K562 (cell line): ENCODE measurements around the gene PLXNA2. TPM values are rescaled to one million over a fixed set of nuclear protein-coding genes. Genes with fewer than 3 reads are reported as not detected.

Experiments used
- ATAC-seq: fragments of 200-7000 bp; cut with Tn5 transposase; 3 replicates; pipeline ENCODE4 v1.9.1; 2020; ENCODE audit warnings: moderate library complexity
- BruUV-seq: library from RNA; stranded (reverse); fragments of 400-500 nt; replicated peaks from 2 replicates; lab custom pipeline; 2021; lab: Mats Ljungman, UMichigan
- CTCF ChIA-PET: fragments of 300-600 bp; formaldehyde crosslinking; extraction: SDS; loops from one replicate; lab custom pipeline; 2021; ENCODE audit warnings: low intra/inter-chr PET ratio; lab: Yijun Ruan, JAX
- POLR2A ChIA-PET: fragments of 300-600, 350-650 bp; sonication (Branson Sonifier 250); formaldehyde crosslinking; extraction: SDS; loops from one replicate; lab custom pipeline; 2021; ENCODE audit warnings: antibody characterized with exemption, inconsistent platforms; lab: Yijun Ruan, JAX
- DNase-seq, 4 experiments: peaks; one replicate each; pipeline versions ENCODE4 v3.0.0 to v3.0.0-alpha.2; 2011 to 2018; ENCODE audit warnings: low spot score in 3 of 4, mixed read lengths in 3 of 4; ENCODE audit errors: extremely low read depth in 1 of 4
- FAIRE-seq: peaks from 2 replicates; lab custom pipeline; 2011; peaks lifted over from hg19 to GRCh38; lab: Jason Lieb, UNC
- H2AFZ ChIP-seq: 2 replicates; pipeline ENCODE4 v1.6.0; 2011; ENCODE audit warnings: low read depth, low read length, control low read depth, inconsistent platforms
- H3K27ac ChIP-seq: fragments of 200-600 bp; 3 replicates; pipeline ENCODE4 v1.8.0; 2011; ENCODE audit warnings: low read depth, mild to moderate bottlenecking, control low read depth, inconsistent platforms, low read length, moderate library complexity, mixed read lengths; ENCODE audit errors: extremely low read depth
- H3K27me3 ChIP-seq, 2 experiments: fragments of 300-600 bp in 1 of 2; 2 replicates in 1 of 2; 3 replicates in 1 of 2; pipeline versions ENCODE4 v1.6.0 to v1.8.0; 2011; ENCODE audit warnings: inconsistent platforms in 2 of 2, low read length in 2 of 2, mild to moderate bottlenecking in 1 of 2, mixed read lengths in 1 of 2, moderate library complexity in 1 of 2; ENCODE audit not compliant: control insufficient read depth in 2 of 2, insufficient read depth in 2 of 2
- H3K36me3 ChIP-seq: fragments of 300-600 bp; 3 replicates; pipeline ENCODE4 v1.8.0; 2011; ENCODE audit warnings: mild to moderate bottlenecking, low read length, inconsistent platforms; ENCODE audit not compliant: control insufficient read depth, insufficient read depth
- H3K4me1 ChIP-seq, 2 experiments: fragments of 200-600 bp in 1 of 2; replicated peaks in 1 of 2; 2 replicates in 1 of 2; 3 replicates in 1 of 2; pipeline versions ENCODE4 v1.5.1 to v1.8.0; 2011; ENCODE audit warnings: inconsistent platforms in 2 of 2, low read length in 2 of 2, mild to moderate bottlenecking in 1 of 2, mixed read lengths in 1 of 2, moderate library complexity in 1 of 2; ENCODE audit not compliant: control insufficient read depth in 2 of 2, insufficient read depth in 2 of 2
- H3K4me2 ChIP-seq: 2 replicates; pipeline ENCODE4 v1.6.1; 2011; ENCODE audit warnings: low read length, control low read depth, inconsistent platforms, mixed read lengths; ENCODE audit not compliant: insufficient read depth
- H3K4me3 ChIP-seq: fragments of 200-600 bp; sonication (generic), shearing (Covaris generic); 2 replicates; pipeline ENCODE4 v1.5.1; 2016; ENCODE audit warnings: control low read depth, inconsistent platforms
- H3K79me2 ChIP-seq: fragments of 200-600 bp; 3 replicates; pipeline ENCODE4 v1.8.0; 2011; ENCODE audit warnings: low read length, inconsistent platforms; ENCODE audit not compliant: control insufficient read depth, insufficient read depth
- H3K9ac ChIP-seq, 2 experiments: 2 replicates each; pipeline versions ENCODE4 v1.6.0 to v1.6.1; 2011; ENCODE audit warnings: low read depth in 2 of 2, low read length in 2 of 2, control low read depth in 1 of 2, inconsistent platforms in 1 of 2, mild to moderate bottlenecking in 1 of 2, mixed read lengths in 1 of 2; ENCODE audit not compliant: insufficient read depth in 1 of 2
- H3K9me1 ChIP-seq: one replicate; pipeline ENCODE4 v1.6.0; 2011; ENCODE audit warnings: inconsistent platforms, mild to moderate bottlenecking, low read length, moderate library complexity; ENCODE audit not compliant: control insufficient read depth, insufficient read depth
- H3K9me3 ChIP-seq: replicated peaks from 2 replicates; pipeline ENCODE4 v1.5.1; 2011; ENCODE audit warnings: low read depth, low read length, inconsistent platforms; ENCODE audit not compliant: control insufficient read depth, insufficient read depth
- H4K20me1 ChIP-seq: replicated peaks from 2 replicates; pipeline ENCODE4 v1.6.1; 2011; ENCODE audit warnings: low read length, inconsistent platforms, mixed read lengths; ENCODE audit not compliant: control insufficient read depth, insufficient read depth
- ARHGAP35 ChIP-seq: fragments of 450-650 bp; IDR thresholded peaks from 2 replicates; pipeline ENCODE4 v1.6.1; 2018; ENCODE audit not compliant: partially characterized antibody
- CREBBP ChIP-seq: IDR thresholded peaks from one replicate; pipeline ENCODE4 v1.6.1; 2012; ENCODE audit warnings: low read depth, mild to moderate bottlenecking, control low read depth, inconsistent platforms, low read length
- FOXP4 ChIP-seq: sonication (generic); formaldehyde crosslinking; IDR thresholded peaks from 2 replicates; pipeline ENCODE4 v1.8.0; 2022; ENCODE audit warnings: mild to moderate bottlenecking, missing genetic modification reagents, borderline replicate concordance
- LCOR ChIP-seq: sonication (generic); formaldehyde crosslinking; IDR thresholded peaks from 2 replicates; pipeline ENCODE4 v1.8.0; 2022; ENCODE audit warnings: mild to moderate bottlenecking, missing genetic modification reagents
- RBFOX2 ChIP-seq: fragments of 200-400 bp; formaldehyde crosslinking; IDR thresholded peaks from 2 replicates; pipeline ENCODE4 v1.6.1; 2017; ENCODE audit warnings: low read depth, mild to moderate bottlenecking, low read length, moderate library complexity
- ZNF121 ChIP-seq: sonication (generic); formaldehyde crosslinking; conservative IDR thresholded peaks from 2 replicates; pipeline ENCODE4 v1.8.0; 2022; ENCODE audit warnings: missing genetic modification reagents
- ZNF436 ChIP-seq: fragments of 250-450, 450-650 bp; sonication (Bioruptor Pico); formaldehyde crosslinking; IDR thresholded peaks from 2 replicates; pipeline ENCODE4 v1.7.0; 2020; ENCODE audit warnings: mild to moderate bottlenecking
- WGBS: fragments of 100-300 bp; shearing (Covaris generic); methylation state at CpG from one replicate; pipeline ENCODE4 v1.1.6; 2016; ENCODE audit warnings: low coverage, mixed read lengths; ENCODE audit not compliant: insufficient coverage; ENCODE audit errors: missing lambda C conversion rate; 5-methylcytosine and 5-hydroxymethylcytosine counted together
- in situ Hi-C: fragments of 300-500 bp; cut with MboI; formaldehyde crosslinking; loops from 4 replicates; pipeline ENCODE4 v1.15.0; 2018; ENCODE audit warnings: inconsistent platforms, mixed read lengths
- intact Hi-C: fragments of 100-400 bp; cut with micrococcal nuclease; formaldehyde crosslinking; loops from 2 replicates; pipeline ENCODE4 v1.14.2; 2022
- polyA plus RNA-seq, 8 experiments: library from polyadenylated mRNA; depleted of rRNA in 4 of 8; stranded (reverse) in 5 of 8; unstranded in 3 of 8; fragments of >200 nt; fragmentation: Nextera tagmentation in 2 of 8; fragmentation: Illumina TruSeq in 1 of 8; extraction: Ambion mirVana in 2 of 8; extraction: Trizol in 1 of 8; gene quantifications; 2 replicates each; pipeline versions ENCODE4 v1.2.1 to v1.2.3, GENCODE V29; 2011 to 2014; ENCODE audit warnings: inconsistent platforms in 1 of 8, missing spikeins in 1 of 8
- total RNA-seq, 7 experiments: library from RNA; depleted of rRNA in 6 of 7; stranded (reverse); fragments of >200 nt in 6 of 7; fragmentation: Illumina TruSeq in 2 of 7; extraction: Trizol in 2 of 7; gene quantifications; 2 replicates each; pipeline versions ENCODE4 v1.2.1 to v1.2.3, GENCODE V29; 2011 to 2021; ENCODE audit warnings: low replicate concordance in 1 of 7

The PLXNA2 gene
- total and polyA plus RNA-seq, 9 of the 15 experiments (the other 6 are each of a cell fraction or from before 2014, with no cell fraction given): 0.01 to 1.3 (median 0.32) TPM

- ATAC-seq (no peak), FAIRE-seq (no peak), DNase-seq (no peak)
- Histone ChIP-seq H4K20me1 (no peaks in the 10 kb centered on the region), H2AFZ (no peak overlapping the region), H3K4me3 (no peak overlapping the region), H3K27ac (no peak overlapping the region), H3K4me2 (no peak overlapping the region), H3K9me1 (no peaks in the 10 kb centered on the region), H3K9me3 (no peaks in the 10 kb centered on the region), H3K4me1 (no peaks in the 10 kb centered on the region), H3K27me3 (peaks cover 30 to 80% of the 10 kb centered on the region in 2 experiments; a peak in 4 of 5 replicates), H3K9ac (no peak overlapping the region), H3K36me3 (no peaks in the 10 kb centered on the region), H3K79me2 (no peaks in the 10 kb centered on the region)
- in situ Hi-C loops (loop anchor here (25.0 kb wide), 1 partner anchor 1207 kb away; no protein-coding TSS in a partner anchor), intact Hi-C loops (no loop called here)
- 0% methylated on average over 3 of the region's 3 CpGs for WGBS
- POLR2A ChIA-PET: interaction anchor here (0.6 kb wide), 1 partner anchor 107 kb away, joined by 3 read pairs; no protein-coding TSS in a partner anchor
- CTCF ChIA-PET: no interaction called here
- TF ChIP-seq ZNF121 (CRISPR knock-in tag): no peak
- no peak for TF ChIP-seq ZNF436 (CRISPR knock-in tag)
- no peak for TF ChIP-seq ARHGAP35
- TF ChIP-seq LCOR (CRISPR knock-in tag): no peak
- no peak for TF ChIP-seq CREBBP
- TF ChIP-seq RBFOX2: no peak
- no peak for TF ChIP-seq FOXP4 (CRISPR knock-in tag)
- no TSS peak for BruUV-seq
These were observed 239.3 kb downstream of the PLXNA2 start for GRCh38 chr1:208004851-208005250.
